PFSK-1 (cell line): Measurements from ENCODE around the gene CFAP410.

ENCODE experiments used
- FOXP2 ChIP-seq: optimal IDR thresholded peaks from 2 replicates; pipeline ENCODE3; 2011; ENCODE audit warnings: borderline replicate concordance, control low read depth, inconsistent platforms; ENCODE audit not compliant: insufficient read depth; ENCODE audit errors: extremely low read length, extremely low read depth
- POLR2AphosphoS5 ChIP-seq: IDR thresholded peaks from 2 replicates; pipeline ENCODE4 v1.6.1; 2012; ENCODE audit warnings: low read depth, mild to moderate bottlenecking, control low read depth, low read length, moderate library complexity
- REST ChIP-seq, 2 experiments: IDR thresholded peaks; 2 replicates each; pipeline versions ENCODE4 v1.6.1 to v1.8.0; 2011 to 2012; ENCODE audit warnings: low read depth in 2 of 2, low read length in 2 of 2, control low read depth in 1 of 2, inconsistent platforms in 1 of 2, mild to moderate bottlenecking in 1 of 2, moderate library complexity in 1 of 2; ENCODE audit not compliant: insufficient read depth in 1 of 2
- SIN3A ChIP-seq: IDR thresholded peaks from 2 replicates; pipeline ENCODE4 v1.6.1; 2012; ENCODE audit warnings: mild to moderate bottlenecking, low read length, moderate library complexity, borderline replicate concordance; ENCODE audit not compliant: insufficient read depth
- TAF1 ChIP-seq: IDR thresholded peaks from 2 replicates; pipeline ENCODE4 v1.6.1; 2012; ENCODE audit warnings: low read length, control low read depth, borderline replicate concordance; ENCODE audit not compliant: insufficient read depth

The CFAP410 gene

DNA sequence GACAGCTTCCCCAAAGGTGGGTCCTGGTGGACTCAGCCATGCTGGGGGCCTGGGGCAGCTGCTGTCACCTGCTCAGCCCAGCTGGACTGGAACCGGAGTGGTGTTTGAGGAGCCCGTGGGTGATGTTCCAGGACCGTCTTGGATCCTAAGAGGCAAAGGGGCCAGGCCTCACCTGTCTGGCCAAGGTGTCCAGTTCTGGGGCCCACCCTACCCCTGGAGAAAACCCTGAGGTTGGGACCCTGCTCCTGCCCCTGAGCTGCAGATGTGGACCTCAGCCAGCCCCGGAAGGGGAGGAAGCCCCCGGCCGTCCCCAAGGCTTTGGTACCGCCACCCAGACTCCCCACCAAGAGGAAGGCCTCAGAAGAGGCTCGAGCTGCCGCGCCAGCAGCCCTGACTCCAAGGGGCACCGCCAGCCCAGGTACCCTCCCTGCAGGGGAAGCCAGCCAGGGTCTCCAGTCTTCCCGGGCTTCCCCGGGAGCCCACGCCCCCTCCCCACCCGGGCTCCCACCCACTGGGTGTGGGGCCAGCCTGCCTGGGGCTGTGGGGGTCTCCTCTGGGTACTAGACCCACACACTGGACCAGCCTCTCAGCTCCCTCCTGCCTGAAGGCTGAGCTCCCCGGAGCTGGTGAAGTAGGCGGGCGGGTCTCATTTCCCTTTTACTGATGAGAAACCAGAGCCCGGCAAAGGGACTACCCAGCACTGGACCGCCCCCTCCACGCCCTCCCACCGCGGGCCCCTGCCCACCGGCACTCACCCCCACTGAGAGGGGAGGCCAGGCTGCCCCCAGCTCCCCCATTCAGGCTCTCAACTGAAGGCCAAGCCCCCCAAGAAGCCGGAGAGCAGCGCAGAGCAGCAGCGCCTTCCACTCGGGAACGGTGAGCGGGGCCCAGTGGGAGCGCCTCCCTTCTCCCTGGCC, 52.2 kb downstream of the CFAP410 start:
- TF ChIP-seq TAF1 = no peak
- no peak for TF ChIP-seq SIN3A
- no peak for TF ChIP-seq REST (IDR thresholded peaks at IDR 0.05; ENCODE audit: insufficient read depth in 1 of 2, low read depth in 2 of 2, low read length in 2 of 2)
- no peak for TF ChIP-seq POLR2AphosphoS5

- no peak for TF ChIP-seq SIN3A
- TF ChIP-seq FOXP2 = no peak
- TF ChIP-seq REST (IDR thresholded peaks at IDR 0.05; ENCODE audit: insufficient read depth in 1 of 2, low read depth in 2 of 2, low read length in 2 of 2) = no peak
Measured at GRCh38 chr21:44286086-44286715, 53.0 kb downstream of the CFAP410 start.

DNA sequence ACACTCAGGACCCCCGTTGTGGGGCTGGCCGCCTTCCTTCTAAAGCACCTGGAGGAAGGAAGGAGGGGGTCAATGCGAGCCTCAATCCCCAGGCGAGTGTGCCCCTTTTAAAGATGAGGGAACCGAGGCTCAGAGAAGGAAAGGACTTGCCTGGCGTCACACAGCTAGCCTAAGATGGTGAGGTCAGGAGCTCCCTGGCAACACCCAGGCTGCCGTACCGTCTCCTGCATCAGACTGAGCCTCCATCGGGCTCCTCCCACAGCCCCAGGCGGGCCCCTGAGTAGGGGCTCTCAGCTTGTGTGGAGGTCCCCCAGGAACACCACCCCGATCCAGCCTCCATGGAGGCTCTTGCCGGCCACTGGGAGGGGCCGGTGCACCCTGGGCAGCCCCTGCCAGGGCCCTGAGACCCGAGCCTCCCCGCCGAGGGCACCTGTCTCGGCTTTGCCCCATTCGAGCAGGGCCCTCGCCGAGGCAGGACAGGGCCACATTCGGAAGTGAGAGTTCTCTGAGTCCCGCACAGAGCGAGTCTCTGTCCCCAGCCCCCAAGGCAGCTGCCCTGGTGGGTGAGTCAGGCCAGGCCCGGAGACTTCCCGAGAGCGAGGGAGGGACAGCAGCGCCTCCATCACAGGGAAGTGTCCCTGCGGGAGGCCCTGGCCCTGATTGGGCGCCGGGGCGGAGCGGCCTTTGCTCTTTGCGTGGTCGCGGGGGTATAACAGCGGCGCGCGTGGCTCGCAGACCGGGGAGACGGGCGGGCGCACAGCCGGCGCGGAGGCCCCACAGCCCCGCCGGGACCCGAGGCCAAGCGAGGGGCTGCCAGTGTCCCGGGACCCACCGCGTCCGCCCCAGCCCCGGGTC, 53.8 kb downstream of the CFAP410 start, which contains the start of gene AIRE:
Gene AIRE, plus strand, starts transcription at position 739 of the 855 bp plus-strand sequence. CDS start 131 bp downstream, outside the sequence.
- TF ChIP-seq REST (IDR thresholded peaks at IDR 0.05; ENCODE audit: insufficient read depth in 1 of 2, low read depth in 2 of 2, low read length in 2 of 2) (no peak), POLR2AphosphoS5 (no peak), TAF1 (no peak), FOXP2 (no peak), SIN3A (no peak)

GRCh38 chr21:44283948-44284347, 55.2 kb downstream of the CFAP410 start:
- TF ChIP-seq FOXP2 (no peak), TAF1 (no peak), SIN3A (no peak), REST (IDR thresholded peaks at IDR 0.05; ENCODE audit: insufficient read depth in 1 of 2, low read depth in 2 of 2, low read length in 2 of 2) (no peak), POLR2AphosphoS5 (no peak)
